Ovary (tissue), 9 donors: Measurements from ENCODE around the gene RARRES2. TPM values are rescaled to one million over a fixed set of nuclear protein-coding genes. Genes with fewer than 3 reads are reported as not detected.

Experiments used
- DNase-seq, 5 donors: peaks; one replicate each; pipeline ENCODE4 v3.0.0-alpha.2; 2019 to 2020
- H3K27ac ChIP-seq, 2 donors: fragments of 200-600 bp; one replicate each; pipeline versions ENCODE4 v1.5.1 to v1.8.0; 2019 to 2022
- H3K27me3 ChIP-seq: fragments of 200-600 bp; one replicate; pipeline ENCODE4 v1.8.0; 2022
- H3K36me3 ChIP-seq: fragments of 200-600 bp; sonication (generic); one replicate; pipeline ENCODE4 v1.5.1; 2019
- H3K4me1 ChIP-seq: one replicate; pipeline ENCODE4 v1.8.1; 2013; ENCODE audit warnings: mild to moderate bottlenecking, moderate library complexity; ENCODE audit not compliant: insufficient read depth
- H3K4me3 ChIP-seq: fragments of 200-600 bp; sonication (generic); one replicate; pipeline ENCODE4 v1.5.1; 2017
- H3K9me3 ChIP-seq, 2 donors: fragments of 200-600 bp in 1 of 2; sonication (generic) in 1 of 2; one replicate each; pipeline versions ENCODE4 v1.5.1 to v1.8.1; 2013 to 2019; ENCODE audit warnings: mild to moderate bottlenecking in 1 of 2, moderate library complexity in 1 of 2
- EP300 ChIP-seq: sonication (generic); formaldehyde crosslinking; IDR thresholded peaks from one replicate; pipeline ENCODE4 v1.6.1; 2017; ENCODE audit warnings: antibody characterized with exemption
- POLR2A ChIP-seq: fragments of 450-650 bp; IDR thresholded peaks from one replicate; pipeline ENCODE4 v1.6.1; 2017; ENCODE audit warnings: antibody characterized with exemption, mild to moderate bottlenecking, moderate library complexity
- WGBS, 3 donors: extraction: QIAGEN DNeasy Blood & Tissue Kit in 1 of 3; methylation state at CpG; one replicate each; pipeline versions ENCODE4 v1.1.5 to v1.1.7; 2013 to 2017; 5-methylcytosine and 5-hydroxymethylcytosine counted together
- intact Hi-C, 4 donors: fragments of 100-400 bp; cut with DNase I; formaldehyde crosslinking; loops; one replicate each; pipeline versions ENCODE4 v1.11.0 to v1.15.1; 2022 to 2023
- polyA plus RNA-seq, 2 donors: library from polyadenylated mRNA; stranded (reverse); fragments of 200-250 nt in 1 of 2; fragments of 350-450 nt in 1 of 2; fragmentation: Illumina TruSeq in 1 of 2; extraction: RNeasy Lipid Tissue Mini Kit (QIAGEN cat#74804) in 1 of 2; gene quantifications; one replicate each; pipeline ENCODE4 v1.2.3, GENCODE V29; 2013 to 2014
- total RNA-seq, 7 donors: library from RNA; depleted of rRNA in 2 of 7; stranded (reverse); fragments of >200 nt in 2 of 7; fragmentation: NEBNext Ultra II Directional in 3 of 7; extraction: Animal tissue kit (Norgen Biotek cat#: 25700) in 3 of 7; gene quantifications; one replicate each; pipeline versions ENCODE4 v1.1.0 to v1.2.4, GENCODE V29; 2016 to 2023
- TF ChIP-seq, protein P1 (sequence below), 3 donors: fragments of 450-650 bp in 2 of 3; fragments of 200-600 bp in 1 of 3; IDR thresholded peaks; one replicate each; pipeline versions ENCODE4 v1.5.1 to v1.8.0; 2016 to 2022; ENCODE audit warnings: antibody characterized with exemption in 3 of 3, mild to moderate bottlenecking in 1 of 3
- donor health status: DM: no; HTN: no; CAD: no; lungs with moderate emphysema.
- donor health status: DM: no; HTN: no; CAD: no.
- donor health status: Bipolar disorder and iron deficiency.
- donor health status: DM: yes; HTN: yes; CAD: no.
- donor health status: DM: no; HTN: no; CAD: no.
- donor health status: DM: yes; HTN: yes; CAD: no.

RARRES2 gene
- total and polyA plus RNA-seq, 9 donors, result 92.5 to 761 (median 518) TPM

DNA sequence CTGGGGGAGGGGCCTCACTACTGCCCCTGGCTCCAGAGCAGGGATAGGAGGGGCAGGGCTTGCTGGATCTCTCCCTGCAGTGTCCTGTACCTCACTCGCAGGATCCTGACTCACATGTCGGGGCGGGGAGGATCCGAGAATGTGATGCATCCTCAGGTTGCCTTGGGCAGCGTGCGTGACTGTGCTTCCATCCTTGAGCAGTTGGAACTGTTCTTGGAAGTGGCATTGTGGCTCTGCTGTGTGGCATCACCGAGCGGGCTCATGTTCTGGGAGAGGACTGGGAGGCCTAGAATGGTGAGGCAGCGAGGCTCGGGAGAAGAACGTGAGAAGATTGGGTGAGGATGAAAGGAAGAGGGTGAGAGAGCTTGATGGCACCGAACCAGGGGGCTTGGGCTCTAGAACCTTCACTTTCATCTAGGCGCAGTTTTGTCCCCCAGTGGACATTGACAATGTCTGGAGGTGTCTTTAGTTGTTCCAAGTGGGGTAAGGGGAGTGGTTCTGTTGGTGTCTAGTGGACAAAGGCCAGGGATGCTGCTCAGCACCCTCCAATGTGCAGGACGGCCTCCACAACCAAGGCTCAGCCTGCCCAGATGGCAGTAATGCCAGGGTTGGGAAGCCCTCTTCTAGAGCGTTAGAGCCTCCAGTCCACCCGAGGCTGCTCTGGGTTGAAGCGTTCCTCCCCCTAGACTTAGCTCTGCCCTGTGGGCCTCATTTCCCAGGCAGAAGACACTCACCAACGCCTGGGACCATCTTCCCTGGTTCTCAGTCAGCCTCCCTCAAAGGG lies 8.4 kb downstream of the RARRES2 start:
- Histone ChIP-seq H3K36me3 (no peaks in the 10 kb centered on the region), H3K9me3 (no peaks in the 10 kb centered on the region), H3K27ac (no peak overlapping the region), H3K27me3 (no peaks in the 10 kb centered on the region), H3K4me1 (peaks cover 14% of the 10 kb centered on the region), H3K4me3 (no peak overlapping the region)
- 93 to 96% (median 95%) methylated on average over 18 of the region's 18 CpGs for WGBS, 3 donors
- TF ChIP-seq, protein P1, sequence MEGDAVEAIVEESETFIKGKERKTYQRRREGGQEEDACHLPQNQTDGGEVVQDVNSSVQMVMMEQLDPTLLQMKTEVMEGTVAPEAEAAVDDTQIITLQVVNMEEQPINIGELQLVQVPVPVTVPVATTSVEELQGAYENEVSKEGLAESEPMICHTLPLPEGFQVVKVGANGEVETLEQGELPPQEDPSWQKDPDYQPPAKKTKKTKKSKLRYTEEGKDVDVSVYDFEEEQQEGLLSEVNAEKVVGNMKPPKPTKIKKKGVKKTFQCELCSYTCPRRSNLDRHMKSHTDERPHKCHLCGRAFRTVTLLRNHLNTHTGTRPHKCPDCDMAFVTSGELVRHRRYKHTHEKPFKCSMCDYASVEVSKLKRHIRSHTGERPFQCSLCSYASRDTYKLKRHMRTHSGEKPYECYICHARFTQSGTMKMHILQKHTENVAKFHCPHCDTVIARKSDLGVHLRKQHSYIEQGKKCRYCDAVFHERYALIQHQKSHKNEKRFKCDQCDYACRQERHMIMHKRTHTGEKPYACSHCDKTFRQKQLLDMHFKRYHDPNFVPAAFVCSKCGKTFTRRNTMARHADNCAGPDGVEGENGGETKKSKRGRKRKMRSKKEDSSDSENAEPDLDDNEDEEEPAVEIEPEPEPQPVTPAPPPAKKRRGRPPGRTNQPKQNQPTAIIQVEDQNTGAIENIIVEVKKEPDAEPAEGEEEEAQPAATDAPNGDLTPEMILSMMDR (IDR thresholded peaks at IDR 0.05), result no peak
- TF ChIP-seq POLR2A (no peak), EP300 (no peak)
- intact Hi-C loops, result no loop called here
- DNase-seq, result peak in 1 of 5 donors; percentile 21

GRCh38 chr7:150330211-150330885 lies 11.1 kb downstream of the RARRES2 start:
- H3K9me3 ChIP-seq, result no peaks in the 10 kb centered on the region
- H3K27me3 ChIP-seq, result no peaks in the 10 kb centered on the region
- no peak overlapping the region for H3K4me3 ChIP-seq
- WGBS, 3 donors, result 87 to 93% (median 87%) methylated on average over 18 to 19 of the region's 19 CpGs
- H3K27ac ChIP-seq, result peak overlapping the region in 1 of 2 donors; percentile 6
- H3K36me3 ChIP-seq, result no peaks in the 10 kb centered on the region
- DNase-seq, result peak in 1 of 5 donors; percentile 25
- TF ChIP-seq POLR2A, result no peak
- TF ChIP-seq, protein P1 (IDR thresholded peaks at IDR 0.05), result no peak
- no peak for TF ChIP-seq EP300
- peaks cover 2% of the 10 kb centered on the region for H3K4me1 ChIP-seq
- intact Hi-C loops, result no loop called here

- Histone ChIP-seq H3K27me3 (no peaks in the 10 kb centered on the region), H3K4me1 (peaks cover 5% of the 10 kb centered on the region), H3K4me3 (no peak overlapping the region), H3K9me3 (no peaks in the 10 kb centered on the region), H3K36me3 (no peaks in the 10 kb centered on the region), H3K27ac (no peak overlapping the region)
- TF ChIP-seq EP300, result no peak
- no peak for TF ChIP-seq POLR2A
- TF ChIP-seq, protein P1 (IDR thresholded peaks at IDR 0.05), result no peak
- intact Hi-C loops, result no loop called here
- WGBS, 3 donors, result 71 to 79% (median 75%) methylated on average over 22 of the region's 22 CpGs
- DNase-seq, result peak in 1 of 5 donors; percentile 25
Measured at GRCh38 chr7:150329331-150330120, 11.9 kb downstream of the RARRES2 start.

- Histone ChIP-seq H3K9me3 (no peaks in the 10 kb centered on the region), H3K27ac (no peak overlapping the region), H3K4me3 (no peak overlapping the region), H3K4me1 (peaks cover 6% of the 10 kb centered on the region), H3K27me3 (no peaks in the 10 kb centered on the region), H3K36me3 (no peaks in the 10 kb centered on the region)
- no peak for DNase-seq
- 97 to 98% (median 98%) methylated on average over 3 of the region's 3 CpGs for WGBS, 3 donors
- intact Hi-C loops, result no loop called here
- TF ChIP-seq POLR2A, result no peak
- TF ChIP-seq, protein P1 (IDR thresholded peaks at IDR 0.05), result no peak
- no peak for TF ChIP-seq EP300
Measured at GRCh38 chr7:150327308-150327707, 14.1 kb downstream of the RARRES2 start.
